Raji (cell line): Measurements from ENCODE around the gene CHD9.

Experiments used
- POLR2A ChIP-seq: IDR thresholded peaks from 2 replicates; pipeline ENCODE4 v1.6.1; 2011; ENCODE audit warnings: low read depth, low read length, control low read depth; ENCODE audit not compliant: insufficient read depth

CHD9 gene, protein sequence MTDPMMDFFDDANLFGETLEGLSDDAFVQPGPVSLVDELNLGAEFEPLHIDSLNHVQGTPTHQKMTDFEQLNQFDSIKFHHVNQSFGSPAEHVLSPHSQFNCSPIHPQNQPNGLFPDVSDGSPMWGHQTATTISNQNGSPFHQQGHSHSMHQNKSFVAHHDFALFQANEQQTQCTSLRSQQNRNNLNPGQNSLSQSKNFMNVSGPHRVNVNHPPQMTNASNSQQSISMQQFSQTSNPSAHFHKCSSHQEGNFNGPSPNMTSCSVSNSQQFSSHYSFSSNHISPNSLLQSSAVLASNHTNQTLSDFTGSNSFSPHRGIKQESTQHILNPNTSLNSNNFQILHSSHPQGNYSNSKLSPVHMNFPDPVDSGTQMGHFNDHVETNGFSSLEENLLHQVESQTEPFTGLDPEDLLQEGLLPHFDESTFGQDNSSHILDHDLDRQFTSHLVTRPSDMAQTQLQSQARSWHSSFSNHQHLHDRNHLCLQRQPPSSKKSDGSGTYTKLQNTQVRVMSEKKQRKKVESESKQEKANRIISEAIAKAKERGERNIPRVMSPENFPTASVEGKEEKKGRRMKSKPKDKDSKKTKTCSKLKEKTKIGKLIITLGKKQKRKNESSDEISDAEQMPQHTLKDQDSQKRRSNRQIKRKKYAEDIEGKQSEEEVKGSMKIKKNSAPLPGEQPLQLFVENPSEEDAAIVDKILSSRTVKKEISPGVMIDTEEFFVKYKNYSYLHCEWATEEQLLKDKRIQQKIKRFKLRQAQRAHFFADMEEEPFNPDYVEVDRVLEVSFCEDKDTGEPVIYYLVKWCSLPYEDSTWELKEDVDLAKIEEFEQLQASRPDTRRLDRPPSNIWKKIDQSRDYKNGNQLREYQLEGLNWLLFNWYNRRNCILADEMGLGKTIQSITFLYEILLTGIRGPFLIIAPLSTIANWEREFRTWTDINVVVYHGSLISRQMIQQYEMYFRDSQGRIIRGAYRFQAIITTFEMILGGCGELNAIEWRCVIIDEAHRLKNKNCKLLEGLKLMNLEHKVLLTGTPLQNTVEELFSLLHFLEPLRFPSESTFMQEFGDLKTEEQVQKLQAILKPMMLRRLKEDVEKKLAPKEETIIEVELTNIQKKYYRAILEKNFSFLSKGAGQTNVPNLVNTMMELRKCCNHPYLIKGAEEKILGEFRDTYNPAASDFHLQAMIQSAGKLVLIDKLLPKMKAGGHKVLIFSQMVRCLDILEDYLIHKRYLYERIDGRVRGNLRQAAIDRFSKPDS (N-terminal part only)

DNA sequence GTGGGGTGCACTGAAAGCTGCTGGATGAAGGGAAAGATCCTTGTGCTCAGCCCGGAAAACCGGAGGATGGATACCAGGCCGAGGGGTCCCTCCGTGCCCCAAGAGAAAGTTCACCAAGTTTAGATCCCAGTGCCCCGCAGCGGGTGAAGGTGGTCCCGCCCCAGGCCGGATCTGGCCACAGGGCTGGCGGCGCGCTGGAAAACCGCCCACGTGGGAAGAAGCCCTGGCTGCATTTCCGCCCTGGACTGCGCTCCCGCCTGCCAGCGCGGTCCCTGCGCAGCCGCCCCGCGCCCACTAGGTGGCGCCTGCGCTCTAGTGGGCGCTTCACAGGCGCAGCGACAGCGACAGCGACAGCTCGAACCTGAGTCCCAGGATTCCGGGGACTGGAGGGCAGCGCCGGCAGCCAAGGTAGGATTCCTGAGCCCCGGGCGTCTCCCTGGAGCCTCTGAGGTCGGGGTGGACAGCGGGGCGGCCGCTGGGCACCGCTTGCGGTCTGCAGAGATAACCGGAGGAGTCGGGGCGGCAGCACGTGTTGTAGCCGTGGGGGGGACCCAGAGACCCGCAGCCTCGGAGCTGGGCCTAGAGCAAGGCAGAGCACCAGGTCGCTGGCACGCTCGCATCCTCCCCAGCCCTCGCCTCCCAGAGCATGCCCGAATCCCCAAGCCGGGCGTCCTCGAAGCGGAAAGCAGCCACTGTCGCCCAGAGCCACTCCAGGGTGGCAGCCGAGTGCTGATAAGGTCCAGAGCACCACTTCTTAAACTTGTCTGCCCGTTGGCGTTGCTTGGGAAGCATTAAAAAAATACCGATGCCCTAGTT lies at the start of gene CHD9:
CHD9 (plus strand) TSS at position 322 of the 816 bp plus-strand sequence. CDS start 101,099 bp downstream, outside the sequence.
- TF ChIP-seq POLR2A = peak; percentile 51

DNA sequence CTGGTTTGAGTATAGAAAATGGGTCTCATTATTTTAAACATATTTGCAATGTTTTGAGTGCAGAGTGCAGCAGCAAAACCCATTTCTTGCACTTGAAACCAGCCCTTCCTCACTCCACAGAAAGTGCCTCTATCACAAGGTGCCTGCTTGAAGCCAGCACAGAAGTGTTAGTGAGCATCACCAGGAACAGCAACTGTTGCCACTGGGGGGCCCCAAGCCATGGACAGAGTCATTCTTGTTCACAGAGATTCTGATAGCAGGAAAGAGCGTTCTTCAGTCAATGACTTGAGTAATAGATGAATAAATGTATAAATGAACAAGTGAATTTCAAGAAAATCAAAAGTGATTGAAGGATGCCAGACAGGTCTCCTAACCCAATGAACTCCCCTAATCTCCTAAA lies 47.7 kb upstream of the CHD9 start:
- no peak for TF ChIP-seq POLR2A

DNA sequence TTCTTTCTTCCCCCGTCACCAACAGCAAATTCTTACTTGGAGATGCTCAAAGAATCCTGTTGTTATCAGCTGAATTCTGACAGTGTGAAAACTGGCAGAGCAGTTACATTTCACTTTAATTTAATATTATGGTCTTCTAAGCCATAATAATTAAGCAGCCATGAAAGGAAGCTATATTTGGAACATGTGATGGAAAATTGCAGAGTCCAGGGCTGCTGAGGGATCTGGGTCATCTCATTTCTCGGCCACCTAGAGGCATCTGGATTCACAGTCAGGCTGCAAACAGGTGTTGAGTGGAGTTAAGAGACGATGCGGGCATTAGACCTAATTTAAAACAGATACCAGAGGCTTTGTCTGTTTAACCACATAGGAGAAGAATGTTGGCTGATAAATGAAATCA lies 40.5 kb upstream of the CHD9 start:
- TF ChIP-seq POLR2A = no peak

DNA sequence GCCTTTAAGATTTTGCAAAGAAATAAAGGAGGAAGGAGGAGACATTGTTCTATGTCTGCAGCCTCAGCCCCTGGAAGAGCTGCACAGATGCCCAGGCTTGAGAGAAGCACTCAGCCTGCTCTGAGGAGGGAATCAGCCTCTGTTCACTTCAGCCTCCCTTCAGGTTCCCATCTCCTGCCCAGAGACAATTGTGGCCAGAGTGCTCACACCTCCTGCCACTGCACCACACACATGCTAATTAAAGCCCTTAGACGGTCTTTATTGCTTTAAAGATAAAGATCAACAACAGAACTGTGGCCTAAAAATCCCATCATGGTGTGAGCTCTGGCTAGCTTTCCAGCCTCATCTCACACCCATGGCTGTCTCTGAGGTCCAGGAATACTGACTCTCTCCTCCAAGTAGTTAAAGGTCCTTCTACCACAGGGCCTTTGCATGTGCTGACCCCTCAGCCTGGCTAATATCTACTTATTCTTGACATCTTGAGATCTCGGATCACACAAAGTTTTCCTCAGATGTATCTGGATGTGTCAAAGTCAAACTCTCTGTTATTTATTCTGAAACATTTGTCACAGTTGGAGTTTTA lies 35.9 kb upstream of the CHD9 start:
- TF ChIP-seq POLR2A = no peak

DNA sequence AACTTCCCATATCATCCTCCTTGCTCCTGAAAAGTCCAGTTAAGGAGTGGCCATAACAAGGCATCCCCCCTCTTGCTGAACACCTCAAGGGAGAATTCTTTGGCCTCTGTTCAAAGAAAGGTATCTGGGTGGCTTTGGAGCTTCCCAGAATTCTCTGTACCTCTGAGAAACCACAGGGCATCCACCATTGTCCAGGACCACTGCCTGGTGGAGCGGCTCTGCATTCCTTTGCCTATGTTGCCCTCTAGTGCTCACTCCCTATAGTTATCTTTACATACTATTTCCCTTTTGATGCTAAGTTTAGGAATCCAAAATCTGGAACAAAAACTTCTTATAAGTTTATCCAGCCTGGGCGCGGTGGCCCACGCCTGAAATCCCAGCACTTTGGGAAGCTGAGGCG lies 32.4 kb upstream of the CHD9 start:
- TF ChIP-seq POLR2A = no peak

DNA sequence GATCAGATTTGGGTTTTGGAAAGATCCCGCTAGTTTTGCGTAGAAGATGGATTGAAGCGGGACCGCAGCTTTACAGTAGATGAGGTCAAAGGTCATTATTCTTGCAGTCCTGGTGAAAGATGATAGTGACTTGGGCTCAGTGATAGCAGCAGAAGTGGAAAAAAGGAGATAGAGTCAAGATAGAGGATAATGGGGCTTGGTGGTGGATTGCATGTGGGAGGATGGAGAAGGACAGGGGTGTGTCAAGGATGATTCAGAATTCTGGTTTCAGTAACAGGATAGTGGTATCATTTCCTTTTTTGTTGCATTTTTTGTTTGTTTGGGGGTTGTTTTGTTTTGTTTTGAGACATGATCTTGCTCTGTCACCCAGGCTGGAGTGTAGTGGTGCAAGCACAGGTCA lies 30.7 kb upstream of the CHD9 start:
- no peak for TF ChIP-seq POLR2A

DNA sequence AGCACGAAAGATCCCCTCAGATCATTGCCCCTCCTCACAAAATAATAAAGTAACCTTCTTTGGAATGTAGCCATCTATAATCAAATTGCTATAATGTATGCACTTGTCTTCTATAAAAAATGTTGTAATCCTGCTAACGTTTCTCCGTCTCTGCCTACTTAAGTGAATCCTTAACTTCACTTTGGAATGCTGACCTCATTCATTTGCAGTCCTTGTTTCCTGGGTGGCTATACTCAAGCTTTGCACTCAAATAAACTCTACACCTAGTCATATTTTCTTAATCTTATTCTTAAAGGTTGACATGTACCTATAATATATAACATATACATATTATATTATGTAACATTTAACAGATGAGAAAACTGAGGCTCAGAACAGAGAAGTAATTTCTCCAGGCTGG lies 24.8 kb upstream of the CHD9 start:
- TF ChIP-seq POLR2A = no peak

DNA sequence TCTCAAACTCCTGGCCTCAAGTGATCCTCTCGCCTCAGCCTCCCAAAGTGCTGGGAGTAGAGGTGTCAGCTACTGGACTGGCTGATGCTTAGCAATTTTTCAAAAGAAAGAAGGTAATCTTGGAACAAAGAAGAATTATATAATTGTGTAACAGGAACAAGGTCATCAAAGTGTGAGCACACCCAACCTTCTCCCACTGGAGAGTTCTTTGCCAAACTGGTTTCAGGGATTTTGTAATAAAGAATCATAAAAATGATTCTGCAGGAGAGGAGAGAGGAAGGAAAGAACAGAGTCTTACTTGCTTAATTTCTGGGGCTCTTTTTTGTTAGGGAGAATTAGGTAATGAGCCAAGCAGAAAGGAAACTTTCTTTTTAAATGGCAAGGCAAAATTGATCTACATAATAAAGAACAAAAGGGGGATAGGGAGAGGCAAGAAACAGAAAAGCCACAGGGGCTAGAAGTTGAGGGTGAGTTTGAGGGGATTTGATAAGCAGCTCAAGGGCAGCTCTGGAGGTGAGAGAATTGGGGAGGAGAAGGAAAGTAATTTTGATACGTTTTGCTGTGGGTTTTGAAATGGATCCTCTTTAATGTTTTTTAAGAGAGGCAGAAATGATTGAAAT lies 23.4 kb upstream of the CHD9 start:
- TF ChIP-seq POLR2A = no peak

DNA sequence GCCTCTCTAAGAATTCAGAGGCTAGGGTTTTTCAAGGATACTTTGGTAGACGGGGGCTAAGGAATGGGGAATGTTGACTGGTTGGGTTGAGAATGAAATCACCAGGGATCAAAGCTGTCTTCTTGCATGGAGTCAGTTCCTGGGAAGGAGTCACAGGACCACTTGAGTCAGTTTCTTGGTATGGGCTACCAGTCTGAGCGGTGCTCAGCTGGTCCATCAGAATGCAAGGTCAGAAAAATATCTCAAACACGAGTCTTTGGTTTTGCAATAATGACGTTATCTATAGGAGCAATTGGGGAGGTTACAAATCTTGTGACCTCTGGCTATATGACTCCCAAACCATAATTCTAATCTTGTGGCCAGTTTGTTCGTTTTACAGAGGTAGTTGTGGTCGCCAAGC lies 20.5 kb upstream of the CHD9 start:
- no peak for TF ChIP-seq POLR2A

DNA sequence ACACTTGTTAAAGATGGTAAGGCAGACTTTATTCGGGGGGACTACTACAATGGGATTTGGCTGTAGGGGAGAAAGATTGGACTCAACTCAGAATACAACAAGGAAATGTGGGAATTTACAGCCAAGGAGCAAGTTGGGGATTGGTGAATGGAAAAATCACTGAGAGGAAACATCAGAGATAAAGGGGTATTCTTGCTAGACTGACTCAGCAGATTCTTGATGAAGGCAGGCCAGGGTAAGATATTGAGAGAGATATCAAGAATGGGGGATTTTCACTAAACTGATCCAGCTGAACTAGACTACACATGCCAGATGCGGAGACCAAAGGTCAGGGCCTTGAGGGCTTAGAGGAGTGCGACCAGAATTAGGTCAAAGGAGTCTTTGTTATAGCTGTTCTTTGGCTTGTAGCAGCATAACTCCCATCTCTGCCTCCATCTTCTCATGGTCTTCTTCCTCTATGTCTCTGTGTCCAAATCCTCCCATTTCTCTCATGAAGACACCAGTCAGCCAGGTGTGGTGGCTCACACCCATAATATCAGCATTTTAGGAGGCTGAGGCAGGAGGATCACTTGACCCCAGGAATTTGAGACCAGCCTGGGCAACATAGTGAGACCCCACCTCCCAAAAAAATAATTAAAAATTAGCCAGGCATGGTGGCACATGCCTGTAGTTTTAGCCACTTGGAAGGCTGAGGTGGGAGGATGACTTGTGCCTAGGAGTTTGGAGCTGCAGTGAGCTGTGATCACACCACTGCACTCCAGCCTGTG lies 19.4 kb upstream of the CHD9 start:
- no peak for TF ChIP-seq POLR2A

DNA sequence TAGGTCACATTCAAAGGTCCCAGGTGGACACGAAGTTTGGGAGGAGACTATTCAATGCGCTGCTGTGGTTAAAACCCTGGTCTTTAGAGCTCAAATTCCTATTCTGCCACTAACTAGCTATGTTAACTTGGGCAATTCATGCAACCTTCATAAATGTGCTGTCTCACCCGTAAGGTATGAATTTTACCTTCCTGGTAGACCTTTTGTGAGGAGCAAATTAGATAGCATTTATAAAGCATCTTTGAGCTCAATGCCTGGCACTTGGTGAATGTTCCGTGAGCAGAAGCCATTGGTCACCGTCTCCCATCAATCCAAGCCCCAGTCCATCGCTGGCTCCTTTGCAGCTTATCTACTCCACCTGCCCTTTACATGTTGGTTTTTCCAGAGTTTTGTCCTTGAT lies 18.7 kb upstream of the CHD9 start:
- no peak for TF ChIP-seq POLR2A

DNA sequence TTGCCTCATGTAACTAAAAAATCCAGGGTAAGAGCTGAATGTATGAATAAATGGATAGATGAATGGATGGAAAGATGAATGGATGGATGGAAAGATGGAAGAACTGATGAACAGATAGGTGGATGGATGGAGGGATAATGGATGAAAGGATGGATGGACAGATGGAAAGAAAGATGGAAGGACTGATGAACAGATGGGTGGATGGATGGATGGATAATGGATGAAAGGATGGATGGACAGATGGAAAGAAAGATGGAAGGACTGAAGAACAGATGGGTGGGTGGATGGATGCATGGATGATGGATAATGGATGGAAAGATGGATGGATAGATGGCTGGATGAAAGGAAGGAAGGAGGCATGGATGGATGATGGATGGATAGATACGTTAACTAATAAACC lies 14.0 kb upstream of the CHD9 start:
- TF ChIP-seq POLR2A = no peak

DNA sequence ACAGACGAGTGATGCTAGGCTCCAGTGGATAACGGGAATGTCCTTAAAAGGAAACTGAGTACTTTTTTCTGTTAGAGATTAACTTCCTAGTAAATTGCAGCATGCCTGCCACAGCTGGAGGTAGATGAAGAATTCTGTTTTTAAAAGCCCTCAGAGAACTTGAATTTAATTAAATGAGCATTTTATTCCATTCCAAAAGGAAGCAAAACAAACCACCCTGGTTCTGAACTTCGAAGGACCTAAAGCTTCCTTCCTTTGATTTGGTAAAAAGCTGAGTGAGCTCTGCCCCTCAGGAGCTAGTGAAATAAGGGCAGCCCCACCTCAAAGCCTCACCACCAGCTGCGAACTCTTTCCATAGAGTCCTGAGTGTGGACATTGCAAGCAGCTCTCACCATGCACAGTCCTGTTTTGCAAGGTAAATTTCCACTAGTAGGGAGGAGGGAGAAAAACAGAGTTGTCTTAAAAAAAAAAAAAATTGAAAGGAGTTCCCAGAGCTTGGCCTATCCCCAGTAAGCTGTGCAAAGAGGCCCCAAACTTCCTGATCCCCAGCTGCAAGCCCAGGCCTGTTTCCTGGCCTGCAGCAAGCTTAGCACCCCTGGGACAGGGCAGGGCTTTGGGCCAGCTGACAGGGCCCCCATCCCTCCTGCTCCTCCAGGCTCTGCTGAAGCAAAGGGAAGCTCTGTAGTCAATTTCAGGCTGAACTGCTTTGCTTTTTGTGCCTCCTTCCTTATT lies 13.3 kb upstream of the CHD9 start:
- no peak for TF ChIP-seq POLR2A

DNA sequence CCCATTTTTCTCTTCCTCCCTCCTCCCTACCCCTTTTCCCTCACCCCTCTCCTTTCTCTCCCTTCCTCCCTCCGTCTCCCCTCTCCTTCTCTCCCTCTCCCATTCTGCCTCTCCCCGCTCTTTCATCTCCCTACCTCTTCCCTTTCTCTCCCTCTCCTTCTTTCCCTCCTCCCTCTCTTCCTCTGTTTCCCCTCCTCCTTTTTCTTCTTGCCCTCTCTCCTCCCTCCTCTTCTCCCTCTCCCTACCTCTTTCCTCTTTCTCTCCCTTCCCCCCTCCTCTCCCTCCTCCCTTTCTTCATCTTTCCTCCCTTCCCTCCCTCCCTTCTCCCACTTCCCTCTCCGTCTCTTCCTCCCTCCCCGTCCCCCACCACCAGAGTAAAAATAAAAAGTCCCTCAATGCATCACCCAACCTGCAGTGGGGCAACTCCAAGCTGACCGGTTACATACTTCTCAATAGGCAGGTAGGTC lies 12.5 kb upstream of the CHD9 start:
- TF ChIP-seq POLR2A = no peak
